Mesendoderm (in vitro differentiated cells): Measurements from ENCODE around the gene TIGIT.

ENCODE experiments used
- DNase-seq: peaks from one replicate; pipeline ENCODE4 v3.0.0; 2013
- H2AK5ac ChIP-seq: 2 replicates; pipeline ENCODE4 v1.6.1; 2013; ENCODE audit warnings: low read length, inconsistent platforms
- H2BK120ac ChIP-seq: 2 replicates; pipeline ENCODE4 v1.6.1; 2013; ENCODE audit warnings: low read depth, mild to moderate bottlenecking, low read length, moderate library complexity, mixed read lengths
- H2BK15ac ChIP-seq: replicated peaks from 2 replicates; pipeline ENCODE4 v1.6.1; 2013; ENCODE audit warnings: low read depth, mild to moderate bottlenecking, moderate library complexity
- H2BK5ac ChIP-seq: 2 replicates; pipeline ENCODE4 v1.6.1; 2013; ENCODE audit warnings: low read length, inconsistent platforms
- H3K18ac ChIP-seq: 2 replicates; pipeline ENCODE4 v1.6.1; 2013; ENCODE audit warnings: mild to moderate bottlenecking, low read length, mixed read lengths
- H3K23ac ChIP-seq: one replicate; pipeline ENCODE4 v1.6.1; 2013; ENCODE audit warnings: low read length
- H3K27ac ChIP-seq: 2 replicates; pipeline ENCODE4 v1.5.1; 2013; ENCODE audit warnings: low read depth, mild to moderate bottlenecking, inconsistent platforms, low read length, moderate library complexity
- H3K27me3 ChIP-seq: 2 replicates; pipeline ENCODE4 v1.6.1; 2013; ENCODE audit warnings: low read length, control low read depth, mild to moderate bottlenecking, inconsistent platforms; ENCODE audit not compliant: insufficient read depth, poor library complexity
- H3K36me3 ChIP-seq: 2 replicates; pipeline ENCODE4 v1.6.1; 2013; ENCODE audit warnings: low read length, inconsistent platforms; ENCODE audit not compliant: control insufficient read depth, insufficient read depth
- H3K4ac ChIP-seq: one replicate; pipeline ENCODE4 v1.6.1; 2013; ENCODE audit warnings: low read depth, mild to moderate bottlenecking, low read length, moderate library complexity
- H3K4me1 ChIP-seq: 2 replicates; pipeline ENCODE4 v1.6.1; 2013; ENCODE audit warnings: low read depth, low read length, inconsistent platforms; ENCODE audit not compliant: control insufficient read depth
- H3K4me2 ChIP-seq: 2 replicates; pipeline ENCODE4 v1.6.1; 2013; ENCODE audit warnings: low read length
- H3K4me3 ChIP-seq: 2 replicates; pipeline ENCODE4 v1.5.1; 2013; ENCODE audit warnings: mild to moderate bottlenecking, low read length
- H3K56ac ChIP-seq: one replicate; pipeline ENCODE4 v1.6.1; 2013; ENCODE audit warnings: low read length
- H3K79me1 ChIP-seq: 2 replicates; pipeline ENCODE4 v1.6.1; 2013; ENCODE audit warnings: low read length, inconsistent platforms
- H3K79me2 ChIP-seq: 2 replicates; pipeline ENCODE4 v1.6.1; 2013; ENCODE audit warnings: mild to moderate bottlenecking, low read length; ENCODE audit not compliant: control insufficient read depth, insufficient read depth
- H3K9ac ChIP-seq: 2 replicates; pipeline ENCODE4 v1.6.1; 2013; ENCODE audit warnings: low read length, inconsistent platforms
- H4K5ac ChIP-seq: one replicate; pipeline ENCODE4 v1.6.1; 2013; ENCODE audit warnings: low read length
- H4K8ac ChIP-seq: one replicate; pipeline ENCODE4 v1.6.1; 2013; ENCODE audit warnings: low read depth, mild to moderate bottlenecking, control low read depth, low read length, moderate library complexity
- WGBS: extraction: QIAGEN DNeasy Blood & Tissue Kit; methylation state at CpG from one replicate; pipeline ENCODE4 v1.1.7; 2013; ENCODE audit warnings: low lambda C conversion rate, missing lambda C conversion rate; ENCODE audit not compliant: insufficient coverage; ENCODE audit errors: extremely low coverage; 5-methylcytosine and 5-hydroxymethylcytosine counted together

The TIGIT gene

DNA sequence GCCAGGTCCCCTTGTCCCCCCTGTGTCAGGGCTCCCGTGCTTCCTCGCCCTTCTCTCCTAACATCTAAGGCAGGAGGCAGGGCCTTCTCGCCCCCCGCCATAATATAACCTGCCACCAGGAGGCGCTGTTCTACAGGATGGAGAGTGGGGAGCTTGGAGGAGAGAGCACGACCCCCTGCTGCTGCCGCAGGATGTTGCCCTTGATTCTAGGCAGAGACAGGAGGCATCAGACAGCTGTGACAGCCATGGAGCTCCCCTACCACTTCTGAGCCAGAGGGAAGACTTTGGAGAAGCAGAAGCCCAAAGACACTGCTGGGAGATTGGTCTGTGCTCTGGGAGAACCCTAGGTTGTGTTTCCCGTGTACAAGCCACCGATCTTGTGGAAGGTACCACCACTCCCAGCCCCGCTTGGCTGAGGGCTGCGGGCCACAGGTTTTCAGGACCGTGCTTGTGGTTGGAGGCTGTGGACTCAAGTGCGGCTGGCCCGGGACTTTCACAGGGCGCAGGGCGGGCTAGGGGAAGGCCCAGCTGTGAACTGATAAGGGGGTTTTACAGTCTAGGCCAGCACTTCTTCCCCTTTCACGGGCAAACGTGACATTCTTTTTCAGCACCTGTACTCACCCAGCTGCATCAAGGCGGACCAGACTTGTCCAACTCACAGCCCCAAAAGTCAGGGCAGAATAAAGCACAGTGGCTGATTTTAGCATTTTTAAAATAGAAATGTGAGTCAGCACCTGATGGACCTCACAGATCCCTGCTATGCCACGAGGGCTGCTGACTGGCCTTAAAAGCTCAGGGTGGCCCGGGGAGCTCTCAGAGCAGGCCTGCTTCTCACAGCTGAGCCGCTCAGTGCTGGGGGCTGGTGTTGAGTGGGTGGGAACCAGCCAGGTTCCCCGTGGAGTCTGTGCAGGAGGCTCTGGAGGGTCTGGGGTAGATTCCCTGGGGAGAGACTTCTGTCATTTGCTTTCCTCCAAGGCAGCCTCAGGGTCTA lies 2.6 kb upstream of the TIGIT start:
- no peak overlapping the region for H2BK120ac ChIP-seq
- H2BK5ac ChIP-seq = no peak overlapping the region
- H3K4me3 ChIP-seq = no peak overlapping the region
- H3K27ac ChIP-seq = no peak overlapping the region
- no peaks in the 10 kb centered on the region for H3K27me3 ChIP-seq
- no peak overlapping the region for H4K8ac ChIP-seq
- H4K5ac ChIP-seq = no peak overlapping the region
- H3K18ac ChIP-seq = no peak overlapping the region
- DNase-seq = peak; percentile 96
- H3K79me2 ChIP-seq = no peaks in the 10 kb centered on the region
- no peak overlapping the region for H3K4me2 ChIP-seq
- H3K4ac ChIP-seq = no peak overlapping the region
- H3K4me1 ChIP-seq = no peaks in the 10 kb centered on the region
- no peak overlapping the region for H2BK15ac ChIP-seq
- no peaks in the 10 kb centered on the region for H3K79me1 ChIP-seq
- no CpG with 5 or more reads among the region's 23 CpGs for WGBS
- H3K9ac ChIP-seq = no peak overlapping the region
- no peak overlapping the region for H3K23ac ChIP-seq
- no peak overlapping the region for H3K56ac ChIP-seq
- H3K36me3 ChIP-seq = no peaks in the 10 kb centered on the region
- no peak overlapping the region for H2AK5ac ChIP-seq

- Histone ChIP-seq H3K18ac (no peak overlapping the region), H2BK5ac (no peak overlapping the region), H3K4me3 (no peak overlapping the region), H2BK120ac (no peak overlapping the region), H2AK5ac (no peak overlapping the region), H3K27ac (no peak overlapping the region), H2BK15ac (no peak overlapping the region), H3K4me1 (no peaks in the 10 kb centered on the region), H3K56ac (no peak overlapping the region), H4K8ac (no peak overlapping the region), H4K5ac (no peak overlapping the region), H3K27me3 (no peaks in the 10 kb centered on the region), H3K4ac (no peak overlapping the region), H3K4me2 (no peak overlapping the region), H3K36me3 (no peaks in the 10 kb centered on the region), H3K23ac (no peak overlapping the region), H3K79me2 (no peaks in the 10 kb centered on the region), H3K9ac (no peak overlapping the region), H3K79me1 (no peaks in the 10 kb centered on the region)
- WGBS = no CpG with 5 or more reads among the region's 6 CpGs
- peak; percentile 11 for DNase-seq
These were observed 1.2 kb downstream of the TIGIT start for GRCh38 chr3:114294940-114295480.

- no peak overlapping the region for H4K5ac ChIP-seq
- no peak overlapping the region for H2BK120ac ChIP-seq
- no peak overlapping the region for H3K9ac ChIP-seq
- H3K56ac ChIP-seq = no peak overlapping the region
- no peaks in the 10 kb centered on the region for H3K4me1 ChIP-seq
- H2BK15ac ChIP-seq = no peak overlapping the region
- no peak for DNase-seq
- H3K18ac ChIP-seq = no peak overlapping the region
- no peak overlapping the region for H3K27ac ChIP-seq
- no peaks in the 10 kb centered on the region for H3K36me3 ChIP-seq
- H3K4me3 ChIP-seq = no peak overlapping the region
- H3K27me3 ChIP-seq = no peaks in the 10 kb centered on the region
- no peak overlapping the region for H2BK5ac ChIP-seq
- no peak overlapping the region for H2AK5ac ChIP-seq
- no peak overlapping the region for H3K4ac ChIP-seq
- no CpG with 5 or more reads among the region's 2 CpGs for WGBS
- no peaks in the 10 kb centered on the region for H3K79me2 ChIP-seq
- H3K79me1 ChIP-seq = no peaks in the 10 kb centered on the region
- no peak overlapping the region for H3K23ac ChIP-seq
- H4K8ac ChIP-seq = no peak overlapping the region
- no peak overlapping the region for H3K4me2 ChIP-seq
These were observed 2.1 kb downstream of the TIGIT start for GRCh38 chr3:114295946-114296345.

- no peak overlapping the region for H3K56ac ChIP-seq
- no peaks in the 10 kb centered on the region for H3K79me2 ChIP-seq
- no peak overlapping the region for H3K9ac ChIP-seq
- H4K8ac ChIP-seq = no peak overlapping the region
- H3K27ac ChIP-seq = no peak overlapping the region
- H3K79me1 ChIP-seq = no peaks in the 10 kb centered on the region
- no peak overlapping the region for H3K4me2 ChIP-seq
- H3K23ac ChIP-seq = no peak overlapping the region
- no peak overlapping the region for H3K4me3 ChIP-seq
- no peak overlapping the region for H3K4ac ChIP-seq
- DNase-seq = peak; percentile 49
- H2BK15ac ChIP-seq = no peak overlapping the region
- no peak overlapping the region for H2AK5ac ChIP-seq
- H2BK5ac ChIP-seq = no peak overlapping the region
- H3K18ac ChIP-seq = no peak overlapping the region
- no CpG with 5 or more reads among the region's 13 CpGs for WGBS
- no peak overlapping the region for H4K5ac ChIP-seq
- no peaks in the 10 kb centered on the region for H3K27me3 ChIP-seq
- H2BK120ac ChIP-seq = no peak overlapping the region
- H3K4me1 ChIP-seq = no peaks in the 10 kb centered on the region
- H3K36me3 ChIP-seq = no peaks in the 10 kb centered on the region
These were observed 5.6 kb downstream of the TIGIT start for GRCh38 chr3:114299421-114299820.

GRCh38 chr3:114299941-114300624 lies 6.3 kb downstream of the TIGIT start:
- H3K4ac ChIP-seq = no peak overlapping the region
- no peaks in the 10 kb centered on the region for H3K36me3 ChIP-seq
- no peaks in the 10 kb centered on the region for H3K79me1 ChIP-seq
- H3K56ac ChIP-seq = no peak overlapping the region
- H3K27ac ChIP-seq = no peak overlapping the region
- no peak overlapping the region for H3K4me2 ChIP-seq
- H2BK15ac ChIP-seq = no peak overlapping the region
- H4K8ac ChIP-seq = no peak overlapping the region
- H3K23ac ChIP-seq = no peak overlapping the region
- no CpG with 5 or more reads among the region's 5 CpGs for WGBS
- no peak overlapping the region for H4K5ac ChIP-seq
- no peak overlapping the region for H2BK120ac ChIP-seq
- H2BK5ac ChIP-seq = no peak overlapping the region
- no peaks in the 10 kb centered on the region for H3K4me1 ChIP-seq
- no peaks in the 10 kb centered on the region for H3K79me2 ChIP-seq
- H3K4me3 ChIP-seq = no peak overlapping the region
- H2AK5ac ChIP-seq = no peak overlapping the region
- DNase-seq = no peak
- no peaks in the 10 kb centered on the region for H3K27me3 ChIP-seq
- H3K9ac ChIP-seq = no peak overlapping the region
- no peak overlapping the region for H3K18ac ChIP-seq
